ENCODE data around the gene CYP4V2. TPM values are rescaled to one million over a fixed set of nuclear protein-coding genes. Genes with fewer than 3 reads are reported as not detected.
A peak's percentile ranks its signal among the peaks of the same experiment; 100 is the strongest.

CYP4V2 gene
- total RNA-seq, 4 donors from 2014 or later: 44.0 to 83.8 (median 61.3) TPM

- intact Hi-C loops (cut with DNase I; ENCODE audit: low total_unique reads): no loop called here
- in situ Hi-C loops (cut with MboI; ENCODE audit: low pct_ligation_motif_present in 1 of 4, low pct_unique_long_range_greater_than_20kb in 1 of 4, low sequenced_read_pairs in 3 of 4): no loop called here
- Histone ChIP-seq H3K4me1 (peaks cover 0 to 12% (median 4%) of the 10 kb centered on the region in 4 donors), H3K9me3 (no peaks in the 10 kb centered on the region), H3K4me3 (peak overlapping the region in 1 of 4 donors; percentile 34), H3K36me3 (peaks cover 0 to 6% (median 0%) of the 10 kb centered on the region in 4 donors), H3K27ac (peak overlapping the region in 3 of 4 donors; percentile 25 to 81 (median 75)), H3K27me3 (no peaks in the 10 kb centered on the region)
- WGBS, 2 donors (ENCODE audit: low coverage in 1 of 2): 56 to 90% methylated on average over 16 to 45 of the region's 45 CpGs
- peak; percentile 75 for DNase-seq
- TF ChIP-seq POLR2AphosphoS5 (IDR thresholded peaks at IDR 0.05) (no peak), POLR2A (IDR thresholded peaks at IDR 0.05) (no peak), EP300 (IDR thresholded peaks at IDR 0.05; ENCODE audit: low read depth) (no peak)
- TF ChIP-seq, protein P1, sequence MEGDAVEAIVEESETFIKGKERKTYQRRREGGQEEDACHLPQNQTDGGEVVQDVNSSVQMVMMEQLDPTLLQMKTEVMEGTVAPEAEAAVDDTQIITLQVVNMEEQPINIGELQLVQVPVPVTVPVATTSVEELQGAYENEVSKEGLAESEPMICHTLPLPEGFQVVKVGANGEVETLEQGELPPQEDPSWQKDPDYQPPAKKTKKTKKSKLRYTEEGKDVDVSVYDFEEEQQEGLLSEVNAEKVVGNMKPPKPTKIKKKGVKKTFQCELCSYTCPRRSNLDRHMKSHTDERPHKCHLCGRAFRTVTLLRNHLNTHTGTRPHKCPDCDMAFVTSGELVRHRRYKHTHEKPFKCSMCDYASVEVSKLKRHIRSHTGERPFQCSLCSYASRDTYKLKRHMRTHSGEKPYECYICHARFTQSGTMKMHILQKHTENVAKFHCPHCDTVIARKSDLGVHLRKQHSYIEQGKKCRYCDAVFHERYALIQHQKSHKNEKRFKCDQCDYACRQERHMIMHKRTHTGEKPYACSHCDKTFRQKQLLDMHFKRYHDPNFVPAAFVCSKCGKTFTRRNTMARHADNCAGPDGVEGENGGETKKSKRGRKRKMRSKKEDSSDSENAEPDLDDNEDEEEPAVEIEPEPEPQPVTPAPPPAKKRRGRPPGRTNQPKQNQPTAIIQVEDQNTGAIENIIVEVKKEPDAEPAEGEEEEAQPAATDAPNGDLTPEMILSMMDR (IDR thresholded peaks at IDR 0.05): no peak
These were observed 12.8 kb downstream of the CYP4V2 start for GRCh38 chr4:186204103-186204559.

GRCh38 chr4:186204686-186205085 lies 13.3 kb downstream of the CYP4V2 start:
- Histone ChIP-seq H3K4me1 (peaks cover 0 to 12% (median 4%) of the 10 kb centered on the region in 4 donors), H3K4me3 (peak overlapping the region in 1 of 4 donors; percentile 34), H3K36me3 (peaks cover 0 to 12% (median 0%) of the 10 kb centered on the region in 4 donors), H3K9me3 (no peaks in the 10 kb centered on the region), H3K27ac (peak overlapping the region in 3 of 4 donors; percentile 25 to 81 (median 75)), H3K27me3 (no peaks in the 10 kb centered on the region)
- intact Hi-C loops (cut with DNase I; ENCODE audit: low total_unique reads) (no loop called here), in situ Hi-C loops (cut with MboI; ENCODE audit: low pct_ligation_motif_present in 1 of 4, low pct_unique_long_range_greater_than_20kb in 1 of 4, low sequenced_read_pairs in 3 of 4) (no loop called here)
- peak; percentile 73 for DNase-seq
- whole genome bisulfite sequencing, 2 donors (ENCODE audit: low coverage in 1 of 2): 51% methylated on average over 13 of the region's 13 CpGs; no CpG with 5 or more reads in 1 of the 2 donors
- no peak for TF ChIP-seq POLR2A (IDR thresholded peaks at IDR 0.05)
- peak in 1 of 3 donors; percentile 43 for TF ChIP-seq POLR2AphosphoS5 (IDR thresholded peaks at IDR 0.05)
- TF ChIP-seq, protein P1 (IDR thresholded peaks at IDR 0.05): peak in 1 of 5 experiments; percentile 36

DNA sequence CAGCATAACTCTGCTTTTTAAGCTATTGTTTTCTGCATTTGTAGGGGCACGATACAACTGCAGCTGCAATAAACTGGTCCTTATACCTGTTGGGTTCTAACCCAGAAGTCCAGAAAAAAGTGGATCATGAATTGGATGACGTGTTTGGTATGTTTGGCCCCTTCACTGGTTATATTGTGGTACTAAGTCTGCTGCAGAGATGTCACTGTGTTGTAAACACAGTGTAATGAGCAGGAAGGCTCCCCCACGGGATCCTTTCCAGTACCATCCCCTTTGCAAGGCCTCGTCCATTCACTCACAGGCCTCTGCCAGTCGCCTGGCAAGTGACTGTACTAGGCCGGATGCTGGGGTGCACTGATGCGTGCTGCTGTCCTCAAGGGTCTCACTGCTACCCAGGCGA lies 13.8 kb downstream of the CYP4V2 start:
- DNase-seq: no peak
- WGBS, 2 donors (ENCODE audit: low coverage in 1 of 2): 65% methylated on average over 8 of the region's 8 CpGs; no CpG with 5 or more reads in 1 of the 2 donors
- no peaks in the 10 kb centered on the region for H3K9me3 ChIP-seq
- H3K36me3 ChIP-seq: peaks cover 0 to 17% (median 0%) of the 10 kb centered on the region in 4 donors
- in situ Hi-C loops (cut with MboI; ENCODE audit: low pct_ligation_motif_present in 1 of 4, low pct_unique_long_range_greater_than_20kb in 1 of 4, low sequenced_read_pairs in 3 of 4) (no loop called here), intact Hi-C loops (cut with DNase I; ENCODE audit: low total_unique reads) (no loop called here)
- H3K27ac ChIP-seq: peak overlapping the region in 3 of 4 donors; percentile 9 to 81 (median 75)
- no peaks in the 10 kb centered on the region for H3K27me3 ChIP-seq
- H3K4me3 ChIP-seq: peak overlapping the region in 1 of 4 donors; percentile 34
- peaks cover 0 to 12% (median 4%) of the 10 kb centered on the region in 4 donors for H3K4me1 ChIP-seq
- TF ChIP-seq POLR2AphosphoS5 (IDR thresholded peaks at IDR 0.05) (no peak), POLR2A (IDR thresholded peaks at IDR 0.05) (no peak), EP300 (IDR thresholded peaks at IDR 0.05; ENCODE audit: low read depth) (no peak)
- TF ChIP-seq, protein P1 (IDR thresholded peaks at IDR 0.05): no peak

DNA sequence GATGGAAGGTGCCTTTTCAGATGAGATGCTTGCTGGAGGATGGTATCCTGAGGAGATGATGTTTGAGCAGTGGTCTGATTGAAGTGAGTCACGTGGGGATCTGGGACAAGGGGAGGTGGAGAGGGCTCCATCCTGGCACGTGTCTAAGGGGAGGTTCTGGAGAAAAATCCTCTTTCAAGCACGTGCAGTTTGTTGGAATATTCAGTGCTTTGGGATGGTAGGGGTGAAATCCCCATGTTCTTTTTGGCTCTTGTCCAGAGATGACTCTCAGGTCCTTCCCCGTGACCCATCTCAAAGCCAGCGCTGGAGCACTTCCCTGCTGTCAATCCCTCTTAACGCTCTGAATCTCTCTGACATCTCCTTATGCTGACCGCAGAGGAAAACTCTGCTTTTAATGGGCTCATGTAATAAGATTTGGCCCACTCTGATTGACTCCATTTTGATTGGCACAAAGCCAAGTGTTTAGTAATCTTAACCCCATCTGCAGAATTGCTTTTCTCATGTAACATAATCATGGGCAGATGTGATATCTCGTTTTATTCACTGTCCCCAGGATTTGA lies 25.2 kb downstream of the CYP4V2 start:
- in situ Hi-C loops (cut with MboI; ENCODE audit: low pct_ligation_motif_present in 1 of 4, low pct_unique_long_range_greater_than_20kb in 1 of 4, low sequenced_read_pairs in 3 of 4): no loop called here
- no peaks in the 10 kb centered on the region for H3K4me1 ChIP-seq

More for the DNA sequence above, 25.2 kb downstream of the CYP4V2 start:
- intact Hi-C loops (cut with DNase I; ENCODE audit: low total_unique reads): no loop called here
- Histone ChIP-seq H3K27ac (no peak overlapping the region), H3K4me3 (no peak overlapping the region), H3K9me3 (no peaks in the 10 kb centered on the region), H3K27me3 (no peaks in the 10 kb centered on the region), H3K36me3 (no peaks in the 10 kb centered on the region)
- DNase-seq: no peak
- WGBS, 2 donors (ENCODE audit: low coverage in 1 of 2): 65 to 75% methylated on average over 5 to 8 of the region's 8 CpGs
- TF ChIP-seq EP300 (IDR thresholded peaks at IDR 0.05; ENCODE audit: low read depth) (no peak), POLR2A (IDR thresholded peaks at IDR 0.05) (no peak), POLR2AphosphoS5 (IDR thresholded peaks at IDR 0.05) (no peak)
- TF ChIP-seq, protein P1 (IDR thresholded peaks at IDR 0.05): no peak

All from transverse colon (tissue), 4 donors.